Hepatocyte (in vitro differentiated cells): ENCODE measurements around the gene PKP4. TPM values are rescaled to one million over a fixed set of nuclear protein-coding genes. Genes with fewer than 3 reads are reported as not detected.

Source experiments
- DNase-seq: peaks from one replicate; pipeline ENCODE4 v3.0.0-alpha.2; 2016; ENCODE audit warnings: low spot score
- H2AFZ ChIP-seq: fragments of 200-600 bp; sonication (generic); 2 replicates; pipeline ENCODE4 v1.6.0; 2016; ENCODE audit warnings: antibody characterized with exemption, mild to moderate bottlenecking
- H3K27ac ChIP-seq: fragments of 200-600 bp; sonication (generic); 2 replicates; pipeline ENCODE4 v1.5.1; 2016; ENCODE audit warnings: mild to moderate bottlenecking
- H3K27me3 ChIP-seq: fragments of 200-600 bp; sonication (generic); 2 replicates; pipeline ENCODE4 v1.6.1; 2016
- H3K36me3 ChIP-seq: fragments of 200-600 bp; sonication (generic); replicated peaks from 2 replicates; pipeline ENCODE4 v1.5.1; 2016; ENCODE audit warnings: low read depth; ENCODE audit not compliant: insufficient read depth
- H3K4me1 ChIP-seq: fragments of 200-600 bp; sonication (generic); 2 replicates; pipeline ENCODE4 v1.5.1; 2016; ENCODE audit warnings: mild to moderate bottlenecking, moderate library complexity; ENCODE audit not compliant: insufficient read depth
- H3K4me2 ChIP-seq: fragments of 200-600 bp; sonication (generic); 2 replicates; pipeline ENCODE4 v1.6.0; 2016
- H3K4me3 ChIP-seq: fragments of 200-600 bp; sonication (generic); 2 replicates; pipeline ENCODE4 v1.5.1; 2016; ENCODE audit warnings: mild to moderate bottlenecking
- H3K79me2 ChIP-seq: fragments of 200-600 bp; sonication (generic); 2 replicates; pipeline ENCODE4 v1.6.0; 2017; ENCODE audit warnings: mild to moderate bottlenecking
- H3K9me2 ChIP-seq: fragments of 200-600 bp; sonication (generic); replicated peaks from 2 replicates; pipeline ENCODE4 v1.6.0; 2017; ENCODE audit warnings: mild to moderate bottlenecking; ENCODE audit not compliant: insufficient read depth
- H3K9me3 ChIP-seq: fragments of 200-600 bp; sonication (generic); 2 replicates; pipeline ENCODE4 v1.5.1; 2016; ENCODE audit warnings: low read depth, mild to moderate bottlenecking
- H4K20me1 ChIP-seq: fragments of 200-600 bp; sonication (generic); 2 replicates; pipeline ENCODE4 v1.6.0; 2016; ENCODE audit warnings: mild to moderate bottlenecking; ENCODE audit not compliant: insufficient read depth, poor library complexity, severe bottlenecking
- EZH2 ChIP-seq: fragments of 200-600 bp; sonication (generic); IDR thresholded peaks from 2 replicates; pipeline ENCODE4 v1.6.1; 2016; ENCODE audit warnings: antibody characterized with exemption, mild to moderate bottlenecking, borderline replicate concordance
- EZH2phosphoT487 ChIP-seq: fragments of 200-600 bp; sonication (generic); IDR thresholded peaks from one replicate; pipeline ENCODE4 v1.6.1; 2018; ENCODE audit warnings: antibody characterized with exemption, mild to moderate bottlenecking, low read depth, moderate library complexity; ENCODE audit not compliant: unreplicated experiment, severe bottlenecking
- WGBS: methylation state at CpG from one replicate; pipeline ENCODE4 v1.1.6; 2016; ENCODE audit warnings: low lambda C conversion rate; ENCODE audit errors: missing lambda C conversion rate; 5-methylcytosine and 5-hydroxymethylcytosine counted together
- polyA plus RNA-seq: library from polyadenylated mRNA; unstranded; fragments of >200 nt; fragmentation: Nextera tagmentation; extraction: Ambion mirVana; gene quantifications from 2 replicates; pipeline ENCODE4 v1.2.1, GENCODE V29; 2016
- total RNA-seq: library from RNA; depleted of rRNA; stranded (reverse); fragments of >200 nt; gene quantifications from 2 replicates; pipeline ENCODE4 v1.2.3, GENCODE V29; 2014
- TF ChIP-seq, protein P1 (sequence below): fragments of 200-600 bp; sonication (generic); IDR thresholded peaks from 2 replicates; pipeline ENCODE4 v1.5.1; 2016; ENCODE audit warnings: antibody characterized with exemption, mild to moderate bottlenecking; ENCODE audit not compliant: poor library complexity

Gene PKP4
- total and polyA plus RNA-seq, 2 experiments from 2014 or later = 10.6 to 32.2 TPM

DNA sequence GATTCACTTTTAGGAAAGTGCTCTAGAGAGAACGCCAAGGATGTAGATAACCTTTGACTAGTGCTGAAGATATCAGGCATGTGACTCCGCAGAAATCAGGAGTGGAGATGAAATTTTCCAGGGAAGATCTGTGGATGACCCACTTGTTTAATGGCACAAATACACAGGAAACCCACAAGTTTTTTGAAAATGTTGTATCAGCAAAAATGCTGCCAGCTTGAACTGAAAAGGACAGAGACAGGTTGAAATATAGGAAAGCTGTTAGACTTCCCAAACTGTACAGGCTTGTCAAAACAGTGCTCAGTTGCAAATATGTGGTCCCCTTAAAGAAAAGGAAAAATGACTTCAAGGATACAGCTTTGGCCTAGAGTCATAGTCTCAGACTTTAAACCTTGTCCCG, 96.5 kb downstream of the PKP4 start:
- Histone ChIP-seq H3K9me2 (no peaks in the 10 kb centered on the region), H2AFZ (no peak overlapping the region), H3K79me2 (peaks cover 4% of the 10 kb centered on the region), H3K4me1 (no peaks in the 10 kb centered on the region), H3K27ac (no peak overlapping the region), H3K9me3 (no peaks in the 10 kb centered on the region), H3K36me3 (no peaks in the 10 kb centered on the region), H3K4me2 (no peak overlapping the region), H4K20me1 (no peaks in the 10 kb centered on the region), H3K27me3 (no peaks in the 10 kb centered on the region), H3K4me3 (no peak overlapping the region)
- WGBS = 89% methylated on average over 3 of the region's 3 CpGs
- DNase-seq = no peak
- TF ChIP-seq EZH2 (no peak), EZH2phosphoT487 (no peak)
- TF ChIP-seq, protein P1, sequence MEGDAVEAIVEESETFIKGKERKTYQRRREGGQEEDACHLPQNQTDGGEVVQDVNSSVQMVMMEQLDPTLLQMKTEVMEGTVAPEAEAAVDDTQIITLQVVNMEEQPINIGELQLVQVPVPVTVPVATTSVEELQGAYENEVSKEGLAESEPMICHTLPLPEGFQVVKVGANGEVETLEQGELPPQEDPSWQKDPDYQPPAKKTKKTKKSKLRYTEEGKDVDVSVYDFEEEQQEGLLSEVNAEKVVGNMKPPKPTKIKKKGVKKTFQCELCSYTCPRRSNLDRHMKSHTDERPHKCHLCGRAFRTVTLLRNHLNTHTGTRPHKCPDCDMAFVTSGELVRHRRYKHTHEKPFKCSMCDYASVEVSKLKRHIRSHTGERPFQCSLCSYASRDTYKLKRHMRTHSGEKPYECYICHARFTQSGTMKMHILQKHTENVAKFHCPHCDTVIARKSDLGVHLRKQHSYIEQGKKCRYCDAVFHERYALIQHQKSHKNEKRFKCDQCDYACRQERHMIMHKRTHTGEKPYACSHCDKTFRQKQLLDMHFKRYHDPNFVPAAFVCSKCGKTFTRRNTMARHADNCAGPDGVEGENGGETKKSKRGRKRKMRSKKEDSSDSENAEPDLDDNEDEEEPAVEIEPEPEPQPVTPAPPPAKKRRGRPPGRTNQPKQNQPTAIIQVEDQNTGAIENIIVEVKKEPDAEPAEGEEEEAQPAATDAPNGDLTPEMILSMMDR = no peak

DNA sequence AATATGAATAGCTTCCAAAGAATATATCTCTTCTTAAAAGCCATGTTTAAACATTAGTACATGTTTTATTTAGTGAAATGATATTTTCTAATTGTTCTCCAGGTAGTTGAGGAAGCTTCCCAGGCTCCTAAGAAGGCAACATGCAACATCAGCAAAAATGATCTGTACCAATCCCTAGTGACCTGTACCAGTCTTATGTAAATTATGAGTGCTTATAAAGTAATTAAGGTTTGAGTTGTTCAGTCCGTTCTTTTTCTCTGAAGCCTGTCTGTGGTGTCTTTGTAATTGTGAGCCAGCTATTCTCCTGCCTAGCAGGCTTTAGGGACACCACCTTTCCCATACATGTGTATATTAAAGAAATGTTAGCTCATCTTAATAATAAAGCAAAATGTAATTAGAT, 98.2 kb downstream of the PKP4 start:
- TF ChIP-seq EZH2 (no peak), EZH2phosphoT487 (no peak)
- TF ChIP-seq, protein P1 = no peak

DNA sequence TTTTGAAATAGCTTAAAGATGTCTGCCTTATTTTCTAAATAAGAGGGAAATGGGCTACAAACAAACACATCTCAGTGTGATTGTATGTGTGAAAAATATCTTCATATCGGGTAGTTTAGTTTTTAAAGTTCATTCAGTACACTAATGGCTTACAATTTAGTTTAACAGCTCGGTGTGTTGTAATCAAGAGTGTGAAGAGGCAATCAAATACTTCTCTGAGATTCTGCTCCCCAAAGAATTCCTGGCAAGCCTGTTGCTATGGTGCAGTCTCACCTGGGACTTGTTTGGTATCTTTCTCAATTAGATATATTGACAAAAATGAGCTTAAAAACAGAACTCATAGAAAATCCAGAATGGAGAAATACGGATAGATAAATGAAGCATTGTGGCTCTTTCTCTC, 99.4 kb downstream of the PKP4 start:
- Histone ChIP-seq H3K27ac (no peak overlapping the region), H2AFZ (no peak overlapping the region), H3K4me2 (no peak overlapping the region), H3K36me3 (no peaks in the 10 kb centered on the region), H3K4me3 (no peak overlapping the region), H3K27me3 (no peaks in the 10 kb centered on the region), H3K9me3 (no peaks in the 10 kb centered on the region), H3K9me2 (no peaks in the 10 kb centered on the region), H3K79me2 (peaks cover 4% of the 10 kb centered on the region), H3K4me1 (peaks cover 6% of the 10 kb centered on the region), H4K20me1 (no peaks in the 10 kb centered on the region)
- TF ChIP-seq, protein P1 = no peak
- WGBS = 82% methylated on average over 3 of the region's 3 CpGs
- DNase-seq = no peak

More for the DNA sequence above, 98.2 kb downstream of the PKP4 start:
- no peak overlapping the region for H3K4me3 ChIP-seq
- H3K4me1 ChIP-seq = no peaks in the 10 kb centered on the region
- H3K9me3 ChIP-seq = no peaks in the 10 kb centered on the region
- no peak overlapping the region for H2AFZ ChIP-seq
- peaks cover 4% of the 10 kb centered on the region for H3K79me2 ChIP-seq
- no peak overlapping the region for H3K27ac ChIP-seq
- no peaks in the 10 kb centered on the region for H4K20me1 ChIP-seq
- H3K27me3 ChIP-seq = no peaks in the 10 kb centered on the region
- no peaks in the 10 kb centered on the region for H3K9me2 ChIP-seq
- WGBS = 88% methylated on average over 1 of the region's 1 CpG
- no peak overlapping the region for H3K4me2 ChIP-seq
- no peaks in the 10 kb centered on the region for H3K36me3 ChIP-seq
- DNase-seq = no peak

DNA sequence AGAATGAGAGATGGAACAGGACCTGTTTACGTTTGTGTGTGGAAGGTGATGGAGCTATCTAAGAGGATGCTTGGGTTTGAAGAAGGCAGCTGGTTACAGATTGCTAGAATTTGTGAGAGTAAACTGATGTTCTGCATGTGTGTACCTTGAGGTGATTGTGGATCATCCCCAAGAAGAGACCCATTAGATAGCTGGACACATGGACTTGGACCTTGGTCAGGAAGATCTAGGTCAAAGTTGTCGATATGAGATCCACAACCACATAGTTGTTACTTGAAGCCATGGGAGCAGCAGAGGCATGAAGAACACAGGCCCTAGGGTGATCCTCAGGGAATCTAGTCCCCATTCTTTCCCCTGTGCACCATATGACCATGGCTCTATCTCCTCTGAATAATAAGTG, 101.0 kb downstream of the PKP4 start:
- Histone ChIP-seq H3K9me3 (no peaks in the 10 kb centered on the region), H3K79me2 (peaks cover 4% of the 10 kb centered on the region), H3K27ac (no peak overlapping the region), H3K36me3 (no peaks in the 10 kb centered on the region), H3K4me2 (no peak overlapping the region), H2AFZ (no peak overlapping the region), H3K4me1 (peaks cover 11% of the 10 kb centered on the region), H3K9me2 (no peaks in the 10 kb centered on the region), H3K4me3 (no peak overlapping the region), H3K27me3 (no peaks in the 10 kb centered on the region), H4K20me1 (no peaks in the 10 kb centered on the region)
- TF ChIP-seq EZH2phosphoT487 (no peak), EZH2 (no peak)
- TF ChIP-seq, protein P1 = no peak
- 100% methylated on average over 2 of the region's 2 CpGs for WGBS
- no peak for DNase-seq
